Uterus (tissue), 2 donors: ENCODE results near the gene PSMA6.

Source experiments
- CTCF ChIP-seq, 4 experiments: fragments of 200-600 bp in 2 of 4; fragments of 450-650 bp in 2 of 4; sonication (generic) in 2 of 4; IDR thresholded peaks; one replicate each; pipeline ENCODE4 v1.5.1; 2016 to 2019; ENCODE audit warnings: antibody characterized with exemption in 4 of 4, mild to moderate bottlenecking in 2 of 4, moderate library complexity in 1 of 4
- POLR2A ChIP-seq, 2 donors: fragments of 450-650 bp; IDR thresholded peaks; one replicate each; pipeline ENCODE4 v1.6.1; 2016; ENCODE audit warnings: antibody characterized with exemption in 2 of 2, mild to moderate bottlenecking in 1 of 2, moderate library complexity in 1 of 2

- TF ChIP-seq CTCF (IDR thresholded peaks at IDR 0.05), result no peak
- no peak for TF ChIP-seq POLR2A (IDR thresholded peaks at IDR 0.05)
Observed at GRCh38 chr14:35284506-35284905, 7.7 kb upstream of the PSMA6 start.
